OCI-LY7 (cell line): ENCODE data around the gene C4orf51. TPM values are rescaled to one million over a fixed set of nuclear protein-coding genes. Genes with fewer than 3 reads are reported as not detected.

ENCODE experiments used
- BruUV-seq: library from RNA; stranded (reverse); fragments of 400-500 nt; replicated peaks from 2 replicates; lab custom pipeline; 2021; lab: Mats Ljungman, UMichigan
- CTCF ChIA-PET: fragments of 300-600 bp; sonication (Branson Sonifier 250); formaldehyde crosslinking; loops from one replicate; lab custom pipeline; 2022; ENCODE audit warnings: antibody characterized with exemption; ENCODE audit not compliant: unreplicated experiment; lab: Charles Lee
- POLR2A ChIA-PET: fragments of 300-600 bp; sonication (Branson Sonifier 250); formaldehyde crosslinking; loops from one replicate; lab custom pipeline; 2022; ENCODE audit warnings: antibody characterized with exemption; lab: Charles Lee
- DNase-seq: peaks from one replicate; pipeline ENCODE4 v3.0.0-alpha.2; 2015; ENCODE audit warnings: low spot score
- H2AFZ ChIP-seq: fragments of 200-600 bp; sonication (generic), shearing (Covaris generic); 2 replicates; pipeline ENCODE4 v1.6.1; 2014; ENCODE audit warnings: mild to moderate bottlenecking, antibody characterized with exemption, low read length, moderate library complexity
- H3K27ac ChIP-seq: fragments of 200-600 bp; sonication (generic); 2 replicates; pipeline ENCODE4 v1.5.1; 2014; ENCODE audit warnings: mixed run types, low read depth, mild to moderate bottlenecking, moderate library complexity, low read length, inconsistent platforms; ENCODE audit not compliant: poor library complexity, severe bottlenecking
- H3K36me3 ChIP-seq: fragments of 200-600 bp; sonication (generic); 2 replicates; pipeline ENCODE4 v1.6.1; 2014; ENCODE audit warnings: mild to moderate bottlenecking, antibody characterized with exemption, low read length, moderate library complexity, mixed read lengths; ENCODE audit not compliant: insufficient read depth
- H3K4me1 ChIP-seq: fragments of 200-600 bp; sonication (generic); 2 replicates; pipeline ENCODE4 v1.5.1; 2014; ENCODE audit warnings: mild to moderate bottlenecking, low read length; ENCODE audit not compliant: insufficient read depth, poor library complexity, severe bottlenecking
- H3K4me2 ChIP-seq: fragments of 200-600 bp; sonication (generic); 2 replicates; pipeline ENCODE4 v1.6.1; 2014; ENCODE audit warnings: mild to moderate bottlenecking, low read length
- H3K4me3 ChIP-seq: fragments of 200-600 bp; sonication (generic); 2 replicates; pipeline ENCODE4 v1.5.1; 2014; ENCODE audit warnings: mild to moderate bottlenecking, low read depth, low read length; ENCODE audit not compliant: poor library complexity, severe bottlenecking
- H3K79me2 ChIP-seq: fragments of 200-600 bp; sonication (generic); 2 replicates; pipeline ENCODE4 v1.6.1; 2016; ENCODE audit warnings: low read depth, mild to moderate bottlenecking, low read length, moderate library complexity, mixed read lengths; ENCODE audit not compliant: insufficient read depth
- H3K9me2 ChIP-seq: fragments of 200-600 bp; sonication (generic); 2 replicates; pipeline ENCODE4 v1.6.1; 2016; ENCODE audit warnings: mild to moderate bottlenecking, low read length, mixed read lengths; ENCODE audit not compliant: insufficient read depth
- H3K9me3 ChIP-seq: fragments of 200-600 bp; sonication (generic); 2 replicates; pipeline ENCODE4 v1.6.1; 2014; ENCODE audit warnings: mild to moderate bottlenecking, mixed run types, low read length, mixed read lengths
- H4K20me1 ChIP-seq: fragments of 200-600 bp; sonication (generic); 2 replicates; pipeline ENCODE4 v1.6.1; 2014; ENCODE audit warnings: mild to moderate bottlenecking, antibody characterized with exemption, low read length, moderate library complexity, mixed read lengths; ENCODE audit not compliant: insufficient read depth
- EZH2phosphoT487 ChIP-seq: fragments of 200-600 bp; sonication (generic); IDR thresholded peaks from 2 replicates; pipeline ENCODE4 v1.6.1; 2018; ENCODE audit warnings: low read depth, borderline replicate concordance, mild to moderate bottlenecking, mixed run types, antibody characterized with exemption, low read length, moderate library complexity, mixed read lengths
- intact Hi-C: fragments of 100-400 bp; cut with micrococcal nuclease; formaldehyde crosslinking; loops from one replicate; pipeline ENCODE4 v1.10.0; 2022; ENCODE audit not compliant: unreplicated experiment
- total RNA-seq, 2 experiments: library from RNA; depleted of rRNA in 1 of 2; stranded (reverse); fragments of >200 nt in 1 of 2; shearing (Covaris generic) in 1 of 2; gene quantifications; 2 replicates each; pipeline ENCODE4 v1.2.3, GENCODE V29; 2014 to 2022
- TF ChIP-seq, protein P1 (sequence below): fragments of 200-600 bp; sonication (generic); conservative IDR thresholded peaks from 2 replicates; pipeline ENCODE4 v1.5.1; 2014; ENCODE audit warnings: mild to moderate bottlenecking, antibody characterized with exemption, low read length, moderate library complexity, mixed read lengths

Gene C4orf51
- total RNA-seq, 2 experiments from 2014 or later = not detected

GRCh38 chr4:145772347-145772746, 92.4 kb downstream of the C4orf51 start:
- H3K4me3 ChIP-seq = no peak overlapping the region
- no TSS peak for BruUV-seq
- intact Hi-C loops = no loop called here
- no peaks in the 10 kb centered on the region for H3K9me2 ChIP-seq
- TF ChIP-seq, protein P1, sequence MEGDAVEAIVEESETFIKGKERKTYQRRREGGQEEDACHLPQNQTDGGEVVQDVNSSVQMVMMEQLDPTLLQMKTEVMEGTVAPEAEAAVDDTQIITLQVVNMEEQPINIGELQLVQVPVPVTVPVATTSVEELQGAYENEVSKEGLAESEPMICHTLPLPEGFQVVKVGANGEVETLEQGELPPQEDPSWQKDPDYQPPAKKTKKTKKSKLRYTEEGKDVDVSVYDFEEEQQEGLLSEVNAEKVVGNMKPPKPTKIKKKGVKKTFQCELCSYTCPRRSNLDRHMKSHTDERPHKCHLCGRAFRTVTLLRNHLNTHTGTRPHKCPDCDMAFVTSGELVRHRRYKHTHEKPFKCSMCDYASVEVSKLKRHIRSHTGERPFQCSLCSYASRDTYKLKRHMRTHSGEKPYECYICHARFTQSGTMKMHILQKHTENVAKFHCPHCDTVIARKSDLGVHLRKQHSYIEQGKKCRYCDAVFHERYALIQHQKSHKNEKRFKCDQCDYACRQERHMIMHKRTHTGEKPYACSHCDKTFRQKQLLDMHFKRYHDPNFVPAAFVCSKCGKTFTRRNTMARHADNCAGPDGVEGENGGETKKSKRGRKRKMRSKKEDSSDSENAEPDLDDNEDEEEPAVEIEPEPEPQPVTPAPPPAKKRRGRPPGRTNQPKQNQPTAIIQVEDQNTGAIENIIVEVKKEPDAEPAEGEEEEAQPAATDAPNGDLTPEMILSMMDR = no peak
- TF ChIP-seq EZH2phosphoT487 = no peak
- no peaks in the 10 kb centered on the region for H4K20me1 ChIP-seq
- H3K27ac ChIP-seq = no peak overlapping the region
- ChIA-PET POLR2A (interaction anchor here (0.6 to 0.7 kb wide), 2 partner anchors 85 to 470 kb away, joined by 3 read pairs; no protein-coding TSS in a partner anchor), CTCF (interaction anchor here (0.8 kb wide), 1 partner anchor 67 kb away, joined by 4 read pairs; no protein-coding TSS in a partner anchor)
- H3K4me2 ChIP-seq = no peak overlapping the region
- no peak overlapping the region for H2AFZ ChIP-seq
- H3K9me3 ChIP-seq = no peaks in the 10 kb centered on the region
- no peak for DNase-seq
- no peaks in the 10 kb centered on the region for H3K79me2 ChIP-seq
- no peaks in the 10 kb centered on the region for H3K4me1 ChIP-seq
- H3K36me3 ChIP-seq = peaks cover 91% of the 10 kb centered on the region

DNA sequence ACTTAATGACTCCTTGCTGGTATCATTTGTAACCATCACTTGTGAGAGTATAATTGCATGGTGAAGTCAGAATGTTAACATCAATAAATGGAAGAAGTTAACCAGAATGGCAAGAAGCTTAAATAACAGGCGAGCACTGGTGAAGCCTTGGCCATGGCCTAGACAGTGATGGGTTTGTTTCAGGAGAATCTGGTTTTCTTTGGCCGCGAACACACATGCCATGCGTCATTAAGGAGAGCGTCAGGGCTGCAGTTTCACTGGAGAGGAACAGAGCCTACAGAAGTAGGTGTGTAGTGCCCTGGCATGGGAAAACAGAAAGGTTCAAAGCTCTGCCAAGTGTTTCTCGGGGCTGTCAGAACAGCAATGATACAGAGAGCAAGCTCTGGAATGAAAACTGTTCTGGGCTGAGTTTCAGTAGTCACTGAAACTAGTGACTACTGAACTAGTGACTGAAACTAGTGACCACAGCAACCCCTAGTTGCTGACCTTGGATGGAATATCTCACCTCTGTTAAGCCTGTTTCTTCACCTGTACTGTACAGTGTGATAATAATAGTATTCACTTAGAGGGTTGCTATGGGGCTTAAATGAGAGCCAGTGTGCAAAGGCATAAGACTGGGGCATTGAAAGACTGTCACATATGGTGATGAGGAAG, 93.8 kb downstream of the C4orf51 start:
- H3K9me2 ChIP-seq = no peaks in the 10 kb centered on the region
- TF ChIP-seq EZH2phosphoT487 = no peak
- TF ChIP-seq, protein P1 = no peak
- peaks cover 91% of the 10 kb centered on the region for H3K36me3 ChIP-seq
- ChIA-PET POLR2A (interaction anchor here (0.6 kb wide), 1 partner anchor 32 kb away, joined by 3 read pairs; no protein-coding TSS in a partner anchor), CTCF (no interaction called here)
- no peak for DNase-seq
- BruUV-seq = no TSS peak
- no peak overlapping the region for H3K4me3 ChIP-seq
- H3K27ac ChIP-seq = no peak overlapping the region
- H3K9me3 ChIP-seq = no peaks in the 10 kb centered on the region
- H3K4me1 ChIP-seq = no peaks in the 10 kb centered on the region
- no peaks in the 10 kb centered on the region for H3K79me2 ChIP-seq
- H2AFZ ChIP-seq = no peak overlapping the region
- H3K4me2 ChIP-seq = no peak overlapping the region
- intact Hi-C loops = no loop called here
- H4K20me1 ChIP-seq = no peaks in the 10 kb centered on the region

DNA sequence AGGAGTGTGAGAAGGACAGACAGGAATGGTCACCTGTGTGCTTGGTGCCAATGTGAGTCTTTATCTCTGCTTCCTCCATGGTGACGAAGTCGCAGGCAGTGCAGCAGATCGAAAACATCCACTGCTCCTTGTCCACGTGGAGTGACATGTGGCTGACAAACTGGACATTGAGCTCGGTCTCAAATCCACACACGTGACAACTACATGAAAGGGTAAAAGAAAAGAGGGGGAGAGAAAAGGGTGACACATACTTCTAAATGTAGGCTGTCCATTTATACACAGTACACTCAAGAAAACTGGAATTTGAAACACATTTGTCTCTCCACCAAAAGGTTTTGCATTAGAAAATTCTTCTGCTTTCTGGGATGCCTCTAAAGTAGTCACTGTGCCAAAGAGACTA, 94.5 kb downstream of the C4orf51 start:
- H3K36me3 ChIP-seq = peaks cover 92% of the 10 kb centered on the region
- no peaks in the 10 kb centered on the region for H3K4me1 ChIP-seq
- H3K4me3 ChIP-seq = no peak overlapping the region
- ChIA-PET CTCF (no interaction called here), POLR2A (interaction anchor here (0.6 to 0.7 kb wide), 2 partner anchors 21 to 32 kb away, joined by 3 to 4 read pairs; no protein-coding TSS in a partner anchor)
- DNase-seq = no peak
- H3K79me2 ChIP-seq = no peaks in the 10 kb centered on the region
- intact Hi-C loops = no loop called here
- no peaks in the 10 kb centered on the region for H3K9me3 ChIP-seq
- H3K4me2 ChIP-seq = no peak overlapping the region
- no peaks in the 10 kb centered on the region for H4K20me1 ChIP-seq
- no TSS peak for BruUV-seq
- no peak overlapping the region for H3K27ac ChIP-seq
- H2AFZ ChIP-seq = no peak overlapping the region
- no peaks in the 10 kb centered on the region for H3K9me2 ChIP-seq
- no peak for TF ChIP-seq EZH2phosphoT487
- TF ChIP-seq, protein P1 = no peak
